Cardiac muscle cell (in vitro differentiated cells and primary cell): Measurements from ENCODE around the gene POMGNT1. TPM values are rescaled to one million over a fixed set of nuclear protein-coding genes. Genes with fewer than 3 reads are reported as not detected.
"Not testable (repeated sequence)": the region's sequence is repeated elsewhere in the genome, so short reads cannot be mapped to it uniquely, and the experiment has no call there.

Experiments used
- DNase-seq, 2 donors: peaks; one replicate each; pipeline versions ENCODE4 v3.0.0 to v3.0.0-alpha.2; 2010 to 2017; ENCODE audit warnings: low read depth in 1 of 2, low spot score in 1 of 2
- H3K27ac ChIP-seq: fragments of 200-600 bp; sonication (generic); 2 replicates; pipeline ENCODE4 v1.5.1; 2016
- H3K27me3 ChIP-seq: fragments of 200-600 bp; sonication (generic); 2 replicates; pipeline ENCODE4 v1.6.0; 2016; ENCODE audit warnings: control low read depth
- H3K36me3 ChIP-seq: fragments of 200-600 bp; sonication (generic); 2 replicates; pipeline ENCODE4 v1.5.1; 2016; ENCODE audit warnings: control low read depth
- H3K4me1 ChIP-seq: fragments of 200-600 bp; sonication (generic); 2 replicates; pipeline ENCODE4 v1.8.1; 2017; ENCODE audit warnings: low read depth, mild to moderate bottlenecking, mixed run types
- H3K4me3 ChIP-seq: fragments of 200-600 bp; sonication (generic); 2 replicates; pipeline ENCODE4 v1.5.1; 2016; ENCODE audit warnings: mild to moderate bottlenecking
- H3K9me3 ChIP-seq: fragments of 200-600 bp; sonication (generic); 2 replicates; pipeline ENCODE4 v1.5.1; 2017; ENCODE audit warnings: low read depth, mild to moderate bottlenecking, control low read depth
- CTCF ChIP-seq: IDR thresholded peaks from 2 replicates; pipeline ENCODE4 v1.5.1; 2012; ENCODE audit warnings: low read depth, mild to moderate bottlenecking, low read length
- polyA plus RNA-seq: library from polyadenylated mRNA; unstranded; fragments of >200 nt; fragmentation: Nextera tagmentation; extraction: Ambion mirVana; gene quantifications from 2 replicates; pipeline ENCODE4 v1.2.1, GENCODE V29; 2016
- total RNA-seq: library from RNA; depleted of rRNA; stranded (reverse); fragments of >200 nt; gene quantifications from 2 replicates; pipeline ENCODE4 v1.2.3, GENCODE V29; 2016

The POMGNT1 gene
- total RNA-seq = 105 and 125 TPM in 2 replicates
- polyA plus RNA-seq = 128 and 147 TPM in 2 replicates

GRCh38 chr1:46197964-46198811 is at the start of gene POMGNT1:
Gene POMGNT1, minus strand, starts transcription at chr1:46198434. Its CDS starts 613 bp downstream, at chr1:46197821.
- peak; percentile 76 to 83 for DNase-seq
- TF ChIP-seq CTCF = no peak
- Histone ChIP-seq H3K36me3 (peaks cover 7% of the 10 kb centered on the region), H3K4me3 (peak within 1 kb of the TSS; percentile 89), H3K27ac (peak within 1 kb of the TSS; percentile 88), H3K9me3 (no peaks in the 10 kb centered on the region), H3K27me3 (no peaks in the 10 kb centered on the region), H3K4me1 (peaks cover 3% of the 10 kb centered on the region)

- peak; percentile 99 for DNase-seq
- Histone ChIP-seq H3K36me3 (peaks cover 3% of the 10 kb centered on the region), H3K4me3 (peak within 1 kb of the TSS; percentile 77), H3K27ac (peak within 1 kb of the TSS; percentile 81), H3K27me3 (no peaks in the 10 kb centered on the region), H3K4me1 (no peaks in the 10 kb centered on the region), H3K9me3 (no peaks in the 10 kb centered on the region)
- TF ChIP-seq CTCF = no peak
These were observed 49.3 kb upstream of the POMGNT1 start, which contains the start of gene RAD54L for GRCh38 chr1:46247436-46248121. Gene RAD54L, plus strand, starts transcription at chr1:46247763. Its CDS starts 643 bp downstream, at chr1:46248406.

GRCh38 chr1:46246548-46247435 is 48.6 kb upstream of the POMGNT1 start:
- TF ChIP-seq CTCF = no peak
- Histone ChIP-seq H3K36me3 (peaks cover 3% of the 10 kb centered on the region), H3K9me3 (no peaks in the 10 kb centered on the region), H3K4me3 (peak overlapping the region; percentile 46), H3K27me3 (no peaks in the 10 kb centered on the region), H3K27ac (peak overlapping the region; percentile 81), H3K4me1 (no peaks in the 10 kb centered on the region)
- peak in 1 of 2 donors; percentile 69 for DNase-seq

- H3K4me3 ChIP-seq = not testable (repeated sequence)
These were observed 47.9 kb upstream of the POMGNT1 start for GRCh38 chr1:46246136-46246535.

GRCh38 chr1:46244656-46245371 is 46.6 kb upstream of the POMGNT1 start:
- H3K27ac ChIP-seq = no peak overlapping the region
- no peak overlapping the region for H3K4me3 ChIP-seq
- H3K27me3 ChIP-seq = no peaks in the 10 kb centered on the region
- no peaks in the 10 kb centered on the region for H3K9me3 ChIP-seq
- DNase-seq = peak; percentile 20 to 39
- H3K4me1 ChIP-seq = no peaks in the 10 kb centered on the region
- H3K36me3 ChIP-seq = no peaks in the 10 kb centered on the region
- peak; percentile 30 for TF ChIP-seq CTCF

More at GRCh38 chr1:46246136-46246535, 47.9 kb upstream of the POMGNT1 start:
- peak overlapping the region; percentile 81 for H3K27ac ChIP-seq
- H3K9me3 ChIP-seq, DNase-seq, H3K4me1 ChIP-seq, H3K36me3 ChIP-seq, H3K27me3 ChIP-seq: not testable (repeated sequence)

- not testable (repeated sequence) for H3K9me3 ChIP-seq
These were observed 45.6 kb upstream of the POMGNT1 start for GRCh38 chr1:46243831-46244230.

More at GRCh38 chr1:46243831-46244230, 45.6 kb upstream of the POMGNT1 start:
- H3K27me3 ChIP-seq, DNase-seq, H3K4me3 ChIP-seq, H3K36me3 ChIP-seq, H3K27ac ChIP-seq, H3K4me1 ChIP-seq: not testable (repeated sequence)
